Ovary (tissue), 3 donors: ENCODE results near the gene RGMA.

Experiments
- POLR2A ChIP-seq: fragments of 450-650 bp; IDR thresholded peaks from one replicate; pipeline ENCODE4 v1.6.1; 2017; ENCODE audit warnings: antibody characterized with exemption, mild to moderate bottlenecking, moderate library complexity
- TF ChIP-seq, protein P1 (sequence below), 3 donors: fragments of 450-650 bp in 2 of 3; fragments of 200-600 bp in 1 of 3; IDR thresholded peaks; one replicate each; pipeline versions ENCODE4 v1.5.1 to v1.8.0; 2016 to 2022; ENCODE audit warnings: antibody characterized with exemption in 3 of 3, mild to moderate bottlenecking in 1 of 3
- donor health status: DM: no; HTN: no; CAD: no.

GRCh38 chr15:93129702-93130488, 40.9 kb upstream of the RGMA start:
- TF ChIP-seq, protein P1, sequence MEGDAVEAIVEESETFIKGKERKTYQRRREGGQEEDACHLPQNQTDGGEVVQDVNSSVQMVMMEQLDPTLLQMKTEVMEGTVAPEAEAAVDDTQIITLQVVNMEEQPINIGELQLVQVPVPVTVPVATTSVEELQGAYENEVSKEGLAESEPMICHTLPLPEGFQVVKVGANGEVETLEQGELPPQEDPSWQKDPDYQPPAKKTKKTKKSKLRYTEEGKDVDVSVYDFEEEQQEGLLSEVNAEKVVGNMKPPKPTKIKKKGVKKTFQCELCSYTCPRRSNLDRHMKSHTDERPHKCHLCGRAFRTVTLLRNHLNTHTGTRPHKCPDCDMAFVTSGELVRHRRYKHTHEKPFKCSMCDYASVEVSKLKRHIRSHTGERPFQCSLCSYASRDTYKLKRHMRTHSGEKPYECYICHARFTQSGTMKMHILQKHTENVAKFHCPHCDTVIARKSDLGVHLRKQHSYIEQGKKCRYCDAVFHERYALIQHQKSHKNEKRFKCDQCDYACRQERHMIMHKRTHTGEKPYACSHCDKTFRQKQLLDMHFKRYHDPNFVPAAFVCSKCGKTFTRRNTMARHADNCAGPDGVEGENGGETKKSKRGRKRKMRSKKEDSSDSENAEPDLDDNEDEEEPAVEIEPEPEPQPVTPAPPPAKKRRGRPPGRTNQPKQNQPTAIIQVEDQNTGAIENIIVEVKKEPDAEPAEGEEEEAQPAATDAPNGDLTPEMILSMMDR (IDR thresholded peaks at IDR 0.05): no peak
- no peak for TF ChIP-seq POLR2A
